H7 (cell line): ENCODE results near the gene CIITA. TPM values are rescaled to one million over a fixed set of nuclear protein-coding genes. Genes with fewer than 3 reads are reported as not detected.
"Not testable (repeated sequence)": the region's sequence is repeated elsewhere in the genome, so short reads cannot be mapped to it uniquely, and the experiment has no call there.

Source experiments
- DNase-seq: peaks from one replicate; pipeline ENCODE4 v3.0.0; 2012
- H3K27me3 ChIP-seq: 2 replicates; pipeline ENCODE4 v1.6.0; 2011; ENCODE audit warnings: mild to moderate bottlenecking, low read length; ENCODE audit not compliant: control insufficient read depth, insufficient read depth
- H3K36me3 ChIP-seq: replicated peaks from 2 replicates; pipeline ENCODE4 v1.5.1; 2011; ENCODE audit warnings: low read length; ENCODE audit not compliant: control insufficient read depth, insufficient read depth
- H3K4me3 ChIP-seq: 2 replicates; pipeline ENCODE4 v1.5.1; 2011; ENCODE audit warnings: low read depth, mild to moderate bottlenecking, control low read depth, low read length, moderate library complexity; ENCODE audit not compliant: insufficient read depth
- total RNA-seq: library from RNA; depleted of rRNA; stranded (reverse); fragments of >200 nt; shearing (Covaris generic); gene quantifications from 2 replicates; pipeline ENCODE4 v1.2.3, GENCODE V29; 2014

CIITA gene
- total RNA-seq, 1 experiment from 2014 or later: not detected

GRCh38 chr16:10937068-10937859 is 60.3 kb downstream of the CIITA start:
- peaks cover 9% of the 10 kb centered on the region for H3K36me3 ChIP-seq
- H3K4me3 ChIP-seq: no peak overlapping the region
- H3K27me3 ChIP-seq: no peaks in the 10 kb centered on the region
- no peak for DNase-seq

- H3K27me3 ChIP-seq: no peaks in the 10 kb centered on the region
- peaks cover 6% of the 10 kb centered on the region for H3K36me3 ChIP-seq
Observed at GRCh38 chr16:10938321-10938720, 61.3 kb downstream of the CIITA start.

GRCh38 chr16:10938796-10939648 is 62.0 kb downstream of the CIITA start:
- DNase-seq: no peak
- Histone ChIP-seq H3K4me3 (no peak overlapping the region), H3K36me3 (peaks cover 4% of the 10 kb centered on the region), H3K27me3 (no peaks in the 10 kb centered on the region)

More at GRCh38 chr16:10938321-10938720, 61.3 kb downstream of the CIITA start:
- no peak overlapping the region for H3K4me3 ChIP-seq
- DNase-seq: no peak

- Histone ChIP-seq H3K36me3 (peaks cover 4% of the 10 kb centered on the region), H3K4me3 (no peak overlapping the region), H3K27me3 (no peaks in the 10 kb centered on the region)
- DNase-seq: no peak
Observed at GRCh38 chr16:10939649-10940234, 62.7 kb downstream of the CIITA start.

- H3K36me3 ChIP-seq: peaks cover 4% of the 10 kb centered on the region
- H3K4me3 ChIP-seq: peak overlapping the region; percentile 68
- H3K27me3 ChIP-seq: no peaks in the 10 kb centered on the region
- DNase-seq: no peak
Observed at GRCh38 chr16:10940501-10941079, 63.6 kb downstream of the CIITA start.

- peak overlapping the region; percentile 68 for H3K4me3 ChIP-seq
- peaks cover 4% of the 10 kb centered on the region for H3K36me3 ChIP-seq
- no peaks in the 10 kb centered on the region for H3K27me3 ChIP-seq
- DNase-seq: peak; percentile 69
Observed at GRCh38 chr16:10941127-10941933, 64.3 kb downstream of the CIITA start.

- DNase-seq, H3K36me3 ChIP-seq, H3K27me3 ChIP-seq: not testable (repeated sequence)
- H3K4me3 ChIP-seq: peak overlapping the region; percentile 68
Observed at GRCh38 chr16:10941935-10942351, 64.9 kb downstream of the CIITA start.

- Histone ChIP-seq H3K27me3 (no peaks in the 10 kb centered on the region), H3K4me3 (peak within 1 kb of the TSS; percentile 68), H3K36me3 (peaks cover 4% of the 10 kb centered on the region)
- peak; percentile 100 for DNase-seq
Observed at GRCh38 chr16:10942352-10943063, 65.5 kb downstream of the CIITA start, which contains the start of gene DEXI. Gene DEXI (minus strand): TSS chr16:10942468. CDS start chr16:10942005, 463 bp downstream.

- DNase-seq: no peak
- no peaks in the 10 kb centered on the region for H3K27me3 ChIP-seq
- peaks cover 4% of the 10 kb centered on the region for H3K36me3 ChIP-seq
- H3K4me3 ChIP-seq: peak overlapping the region; percentile 61
Observed at GRCh38 chr16:10943064-10943353, 66.0 kb downstream of the CIITA start.

GRCh38 chr16:10944249-10945064 is 67.5 kb downstream of the CIITA start, which contains the start of gene CLEC16A:
Gene CLEC16A (plus strand): TSS chr16:10944564. CDS start chr16:10944718, 154 bp downstream.
- H3K27me3 ChIP-seq: no peaks in the 10 kb centered on the region
- peak; percentile 96 for DNase-seq

GRCh38 chr16:10945065-10945787 is 68.2 kb downstream of the CIITA start:
- Histone ChIP-seq H3K4me3 (peak overlapping the region; percentile 73), H3K27me3 (no peaks in the 10 kb centered on the region), H3K36me3 (no peaks in the 10 kb centered on the region)
- DNase-seq: no peak

More at GRCh38 chr16:10944249-10945064, 67.5 kb downstream of the CIITA start, which contains the start of gene CLEC16A:
- Histone ChIP-seq H3K4me3 (peak within 1 kb of the TSS; percentile 73), H3K36me3 (no peaks in the 10 kb centered on the region; the same call in none of the 2 replicates)

GRCh38 chr16:10946308-10946707 is 69.3 kb downstream of the CIITA start:
- Histone ChIP-seq H3K36me3 (no peaks in the 10 kb centered on the region), H3K4me3 (no peak overlapping the region), H3K27me3 (no peaks in the 10 kb centered on the region)
- DNase-seq: peak; percentile 86
